Fibroblast of skin of back (primary cell): ENCODE results near the gene ZG16.
"Not testable (repeated sequence)": the region's sequence is repeated elsewhere in the genome, so short reads cannot be mapped to it uniquely, and the experiment has no call there.

Experiments
- DNase-seq: peaks from one replicate; pipeline ENCODE4 v3.0.0-alpha.2; 2013

The ZG16 gene

DNA sequence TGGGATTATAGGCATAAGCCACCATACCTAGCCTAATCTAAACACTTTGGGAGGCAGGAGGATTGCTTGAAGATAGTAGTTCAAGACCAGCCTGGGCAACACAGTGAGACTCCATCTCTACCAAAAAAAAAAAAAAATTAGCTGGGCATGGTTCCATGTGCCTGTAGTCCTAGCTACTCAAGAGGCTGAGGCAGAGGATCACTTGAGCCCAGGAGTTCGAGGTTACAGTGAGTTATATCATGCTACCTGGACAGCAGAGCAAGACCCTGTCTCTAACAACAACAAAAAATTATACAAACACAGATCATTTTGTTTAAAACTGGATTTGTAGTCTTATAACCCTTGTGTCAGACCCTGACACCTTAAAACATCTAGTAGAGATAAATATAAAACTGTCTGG, 24.5 kb upstream of the ZG16 start:
- DNase-seq, result no peak

DNA sequence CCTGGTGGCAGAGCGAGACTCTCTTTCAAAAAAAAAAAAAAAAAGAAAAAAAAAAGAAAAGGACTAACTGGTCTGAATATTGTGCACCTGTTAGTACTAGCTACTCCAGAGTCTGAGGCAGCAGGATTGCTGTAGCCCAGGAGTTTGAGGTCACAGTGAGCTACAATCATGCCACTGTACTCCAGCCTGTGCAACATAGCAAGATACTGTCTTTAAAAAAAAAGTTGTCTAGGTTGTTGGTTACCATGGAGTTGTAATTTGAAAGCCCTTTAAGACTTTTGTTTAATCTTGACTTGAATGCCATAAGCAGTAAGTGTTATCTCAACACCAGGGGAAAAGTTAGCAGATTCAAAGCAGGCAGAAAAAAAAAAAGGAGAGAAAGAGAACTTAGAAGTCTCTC, 21.4 kb upstream of the ZG16 start:
- DNase-seq, result no peak

DNA sequence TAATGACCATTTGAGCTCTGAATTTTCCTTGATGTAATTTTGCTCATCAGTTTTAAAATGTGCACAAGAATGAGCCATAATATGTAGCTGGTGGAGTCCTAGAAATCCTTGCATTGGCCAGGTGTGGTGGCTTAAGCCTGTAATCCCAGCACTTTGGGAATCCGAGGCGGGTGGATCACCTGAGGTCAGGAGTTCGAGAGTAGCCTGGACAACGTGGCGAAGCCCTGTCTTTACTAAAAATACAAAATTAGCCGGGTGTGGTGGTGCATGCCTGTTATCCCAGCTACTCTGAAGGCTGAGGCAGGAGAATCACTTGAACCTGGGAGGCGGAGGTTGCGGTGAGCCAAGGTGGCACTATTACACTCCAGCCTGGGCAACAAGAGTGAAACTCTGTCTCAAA, 21.0 kb upstream of the ZG16 start:
- not testable (repeated sequence) for DNase-seq

GRCh38 chr16:29757950-29758466, 20.0 kb upstream of the ZG16 start:
- DNase-seq, result peak; percentile 43

- no peak for DNase-seq
Observed at GRCh38 chr16:29760567-29761279, 17.3 kb upstream of the ZG16 start.

GRCh38 chr16:29761280-29761651, 16.8 kb upstream of the ZG16 start:
- not testable (repeated sequence) for DNase-seq

- DNase-seq, result no peak
Observed at GRCh38 chr16:29761882-29762281, 16.2 kb upstream of the ZG16 start.

DNA sequence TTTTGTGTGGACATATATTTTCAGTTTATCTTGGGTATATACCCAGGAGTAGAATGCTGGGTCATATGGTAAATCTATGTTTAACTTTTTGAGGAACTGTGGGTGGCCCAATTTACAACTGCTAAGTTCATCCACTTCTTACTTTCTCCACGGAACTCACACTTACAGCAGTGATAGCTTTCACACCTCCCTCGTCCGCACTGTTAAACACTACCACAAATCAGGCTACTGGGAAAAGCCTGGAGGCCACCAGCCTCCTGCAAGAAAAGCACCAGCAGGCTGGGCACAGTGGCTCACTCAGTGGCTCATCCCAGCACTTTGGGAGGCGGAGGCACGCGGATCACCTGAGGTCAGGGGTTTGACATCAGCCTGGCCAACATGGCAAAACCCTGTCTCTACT, 14.7 kb upstream of the ZG16 start:
- DNase-seq, result no peak

- no peak for DNase-seq
Observed at GRCh38 chr16:29765167-29766032, 12.7 kb upstream of the ZG16 start.

GRCh38 chr16:29766571-29766970, 11.5 kb upstream of the ZG16 start:
- DNase-seq, result no peak

DNA sequence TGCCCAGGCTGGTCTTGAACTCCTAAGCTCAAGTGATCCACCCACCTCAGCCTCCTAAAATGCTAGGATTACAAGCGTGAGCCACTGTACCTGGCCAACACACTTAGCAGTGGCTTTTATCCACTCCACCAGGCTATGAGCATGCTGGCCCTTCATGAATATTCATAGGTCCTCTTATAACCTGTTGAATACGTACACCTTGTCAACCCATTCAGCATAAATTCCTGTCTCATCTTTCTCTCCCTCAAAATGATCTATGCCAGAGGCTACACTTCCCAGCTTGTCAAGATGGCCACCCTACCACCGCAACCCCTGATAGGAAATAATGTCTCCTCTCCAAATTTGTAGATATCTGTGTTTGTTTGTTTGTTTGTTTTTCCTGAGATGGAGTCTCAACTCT, 11.0 kb upstream of the ZG16 start:
- DNase-seq, result no peak

DNA sequence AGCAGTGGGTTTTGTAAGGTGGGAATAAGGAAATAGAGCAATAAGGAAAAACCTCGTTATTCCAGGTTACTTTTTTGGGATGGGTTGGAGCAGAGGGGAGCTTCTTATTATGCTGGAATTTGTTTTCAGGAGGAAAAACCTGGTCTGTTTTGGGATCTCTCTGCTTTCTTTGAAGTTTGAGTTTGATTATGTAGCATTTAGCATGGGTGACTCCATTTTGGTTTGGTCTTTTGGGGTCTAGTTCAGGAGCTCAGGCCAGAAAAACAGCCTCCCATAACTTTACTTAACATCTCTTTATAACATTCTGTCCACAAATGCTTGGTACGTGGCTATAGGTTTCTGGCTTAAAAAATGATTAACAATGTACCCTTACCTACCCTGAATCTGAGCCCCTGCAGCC, 8.5 kb upstream of the ZG16 start:
- DNase-seq, result no peak

DNA sequence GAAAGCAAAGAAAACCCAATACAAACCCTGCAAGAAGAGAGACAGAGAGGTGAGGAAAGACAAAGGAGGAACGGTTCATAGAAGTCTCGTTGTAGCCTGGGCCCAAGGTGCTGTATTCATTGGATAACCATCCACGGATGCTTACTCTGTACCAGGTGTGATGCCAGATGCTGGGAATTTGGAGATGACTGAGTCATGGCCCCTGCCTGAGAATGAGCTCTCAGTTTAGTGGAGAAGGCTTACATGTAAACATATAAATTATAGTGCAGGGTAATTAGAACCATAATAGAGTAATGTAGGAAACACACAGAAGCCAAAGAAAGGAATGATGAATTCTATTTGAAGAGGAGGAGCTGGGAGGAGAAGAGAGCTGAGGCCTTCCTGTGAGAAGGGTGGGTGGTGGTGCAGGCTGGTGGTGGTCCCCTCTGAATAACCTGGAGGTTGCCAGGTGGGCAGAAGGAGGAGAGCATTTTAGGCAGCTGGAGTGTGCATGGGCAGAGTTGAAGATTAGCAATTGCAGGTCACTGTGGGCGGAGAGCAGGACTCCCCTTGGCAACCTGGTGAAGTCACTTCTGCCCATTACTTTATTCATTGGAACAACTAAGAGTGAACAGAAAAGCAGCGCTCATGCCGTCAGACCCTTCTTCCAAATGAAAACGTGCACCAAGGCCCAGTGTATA, 7.7 kb upstream of the ZG16 start:
- DNase-seq, result no peak

DNA sequence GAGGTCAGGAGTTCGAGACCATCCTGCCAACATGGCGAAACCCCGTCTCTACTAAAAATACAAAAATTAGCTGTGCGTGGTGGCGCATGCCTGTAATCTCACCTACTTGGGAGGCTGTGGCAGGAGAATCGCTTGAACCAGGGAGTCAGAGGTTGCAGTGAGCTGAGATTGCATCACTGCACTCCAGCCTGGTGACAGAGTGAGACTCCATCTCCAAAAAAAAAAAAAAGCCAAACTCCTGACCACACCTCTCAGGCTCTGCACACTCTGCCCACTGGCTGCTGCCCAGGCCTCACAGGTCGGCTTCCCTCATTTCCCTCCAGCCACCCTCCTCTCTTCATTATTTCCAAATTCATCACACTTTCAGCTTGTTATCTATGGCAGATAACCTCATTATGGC, 5.7 kb upstream of the ZG16 start:
- DNase-seq, result not testable (repeated sequence)

GRCh38 chr16:29774730-29775129, 3.3 kb upstream of the ZG16 start:
- DNase-seq, result no peak

- peak; percentile 39 for DNase-seq
Observed at GRCh38 chr16:29775742-29776408, 2.2 kb upstream of the ZG16 start.

DNA sequence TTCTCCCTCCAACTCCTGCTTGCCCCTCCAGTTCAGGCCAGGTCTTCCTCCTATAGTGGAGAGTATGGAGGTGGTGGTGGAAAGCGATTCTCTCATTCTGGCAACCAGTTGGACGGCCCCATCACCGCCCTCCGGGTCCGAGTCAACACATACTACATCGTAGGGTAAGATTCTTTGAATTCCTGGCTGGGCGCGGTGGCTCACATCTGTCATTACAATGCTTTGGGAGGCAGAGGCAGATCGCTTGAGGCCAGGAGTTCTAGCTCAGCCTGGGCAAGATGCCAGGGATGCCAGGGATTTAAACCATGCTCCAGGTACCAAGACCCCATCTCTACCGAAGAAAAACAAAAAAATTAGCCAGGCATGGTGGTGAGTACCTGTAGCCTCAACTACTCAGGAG, 1.4 kb downstream of the ZG16 start:
- peak; percentile 27 for DNase-seq

- not testable (repeated sequence) for DNase-seq
Observed at GRCh38 chr16:29783094-29783953, 5.3 kb downstream of the ZG16 start.

DNA sequence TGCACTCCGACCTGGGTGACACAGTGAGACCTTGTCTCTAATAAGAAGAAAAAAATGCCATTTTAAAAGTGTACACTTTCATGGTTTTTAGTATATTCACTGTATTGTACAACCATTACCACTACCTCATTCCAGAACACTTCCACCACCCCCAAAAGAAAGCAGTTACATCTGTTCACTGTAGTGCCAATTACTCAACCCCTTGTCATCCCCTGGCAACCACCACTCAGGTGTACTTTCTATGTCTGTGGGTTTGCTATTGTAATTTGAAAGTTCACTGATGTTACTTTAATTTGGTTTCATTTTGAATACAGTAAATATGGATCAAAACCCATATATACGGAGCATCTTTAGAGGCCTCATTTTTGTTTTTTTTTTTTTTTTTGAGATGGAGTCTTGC, 6.1 kb downstream of the ZG16 start:
- no peak for DNase-seq

GRCh38 chr16:29784901-29785500, 6.9 kb downstream of the ZG16 start:
- DNase-seq, result peak; percentile 64

DNA sequence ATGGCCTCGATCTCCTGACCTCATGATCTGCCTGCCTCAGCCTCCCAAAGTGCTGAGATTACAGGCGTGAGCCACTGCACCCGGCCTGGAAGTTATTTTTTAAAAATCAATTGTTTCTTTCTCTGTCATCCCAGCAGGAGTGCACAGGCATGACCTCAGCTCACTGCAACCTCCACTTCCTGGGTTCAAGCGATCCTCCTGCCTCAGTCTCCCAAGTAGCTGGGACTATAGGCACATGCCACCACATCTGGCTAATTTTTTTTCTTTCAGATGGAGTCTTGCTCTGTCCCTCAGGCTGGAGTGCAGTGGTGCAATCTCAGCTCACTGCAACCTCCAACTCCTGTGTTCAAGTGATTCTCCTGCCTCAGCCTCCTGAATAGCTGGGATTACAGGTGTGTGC, 9.1 kb downstream of the ZG16 start:
- DNase-seq, result not testable (repeated sequence)
